IMR-90 (cell line): ENCODE measurements around the gene TRIM71. TPM values are rescaled to one million over a fixed set of nuclear protein-coding genes. Genes with fewer than 3 reads are reported as not detected.

Experiments
- ATAC-seq: fragments of 200-7000 bp; cut with Tn5 transposase; 2 replicates; pipeline ENCODE4 v1.9.1; 2020; ENCODE audit warnings: low read depth, mild to moderate bottlenecking, moderate library complexity
- BruUV-seq: library from RNA; stranded (reverse); fragments of 400-500 nt; replicated peaks from 2 replicates; lab custom pipeline; 2021; lab: Mats Ljungman, UMichigan
- CTCF ChIA-PET: fragments of 300-600 bp; formaldehyde crosslinking; extraction: SDS; loops from one replicate; lab custom pipeline; 2021; ENCODE audit warnings: antibody characterized with exemption; lab: Yijun Ruan, JAX
- POLR2A ChIA-PET: fragments of 300-600 bp; sonication (Branson Sonifier 250); formaldehyde crosslinking; loops from one replicate; lab custom pipeline; 2022; ENCODE audit warnings: antibody characterized with exemption; ENCODE audit not compliant: unreplicated experiment; lab: Charles Lee
- DNase-seq: peaks from one replicate; pipeline ENCODE4 v3.0.0; 2013
- H2AFZ ChIP-seq: replicated peaks from 2 replicates; pipeline ENCODE3; 2013; ENCODE audit warnings: low read length, mild to moderate bottlenecking; ENCODE audit not compliant: poor library complexity
- H2AK5ac ChIP-seq: 2 replicates; pipeline ENCODE4 v1.6.1; 2013; ENCODE audit warnings: low read depth, low read length, inconsistent platforms
- H2AK9ac ChIP-seq: replicated peaks from 2 replicates; pipeline ENCODE3; 2013; ENCODE audit warnings: mild to moderate bottlenecking, low read depth, low read length, moderate library complexity; ENCODE audit not compliant: poor library complexity
- H2BK120ac ChIP-seq: 2 replicates; pipeline ENCODE4 v1.6.1; 2013; ENCODE audit warnings: low read depth, low read length, inconsistent platforms
- H2BK15ac ChIP-seq: 3 replicates; pipeline ENCODE4 v1.6.1; 2013; ENCODE audit warnings: low read depth, low read length, inconsistent platforms
- H2BK20ac ChIP-seq: 2 replicates; pipeline ENCODE4 v1.6.1; 2013; ENCODE audit warnings: low read depth, mild to moderate bottlenecking, inconsistent platforms, low read length, moderate library complexity
- H2BK5ac ChIP-seq: 2 replicates; pipeline ENCODE4 v1.6.1; 2013; ENCODE audit warnings: mild to moderate bottlenecking, low read depth, low read length, inconsistent platforms; ENCODE audit not compliant: poor library complexity, severe bottlenecking
- H3K14ac ChIP-seq: replicated peaks from 2 replicates; pipeline ENCODE4 v1.6.1; 2013; ENCODE audit warnings: low read depth, low read length, inconsistent platforms
- H3K18ac ChIP-seq: 2 replicates; pipeline ENCODE4 v1.6.1; 2013; ENCODE audit warnings: low read depth, low read length, control low read depth
- H3K23ac ChIP-seq: 2 replicates; pipeline ENCODE4 v1.6.1; 2013; ENCODE audit warnings: low read depth, low read length, inconsistent platforms
- H3K27ac ChIP-seq: 2 replicates; pipeline ENCODE4 v1.5.1; 2013; ENCODE audit warnings: mild to moderate bottlenecking, control low read depth, low read length; ENCODE audit not compliant: insufficient read depth
- H3K27me3 ChIP-seq: 2 replicates; pipeline ENCODE4 v1.6.1; 2013; ENCODE audit warnings: low read length; ENCODE audit not compliant: control insufficient read depth, insufficient read depth
- H3K36me3 ChIP-seq: 2 replicates; pipeline ENCODE4 v1.6.1; 2013; ENCODE audit warnings: low read length, mixed read lengths; ENCODE audit not compliant: control insufficient read depth, insufficient read depth
- H3K4ac ChIP-seq: 2 replicates; pipeline ENCODE4 v1.6.1; 2013; ENCODE audit warnings: low read depth, low read length, inconsistent platforms
- H3K4me1 ChIP-seq: 2 replicates; pipeline ENCODE4 v1.6.1; 2013; ENCODE audit warnings: low read length, mixed read lengths; ENCODE audit not compliant: control insufficient read depth, insufficient read depth
- H3K4me2 ChIP-seq: 2 replicates; pipeline ENCODE4 v1.6.1; 2013; ENCODE audit warnings: low read depth, mild to moderate bottlenecking, control low read depth, low read length, moderate library complexity
- H3K4me3 ChIP-seq: 2 replicates; pipeline ENCODE4 v1.5.1; 2013; ENCODE audit warnings: low read depth, mild to moderate bottlenecking, control low read depth, low read length, moderate library complexity; ENCODE audit not compliant: insufficient read depth
- H3K56ac ChIP-seq: 2 replicates; pipeline ENCODE4 v1.6.1; 2013; ENCODE audit warnings: low read length, inconsistent platforms; ENCODE audit not compliant: insufficient read depth; ENCODE audit errors: extremely low read depth
- H3K79me1 ChIP-seq, 2 experiments: 2 replicates each; pipeline ENCODE4 v1.6.1; 2013; ENCODE audit warnings: low read length in 2 of 2, inconsistent platforms in 1 of 2, low read depth in 1 of 2
- H3K9ac ChIP-seq: 2 replicates; pipeline ENCODE4 v1.6.1; 2013; ENCODE audit warnings: low read depth, low read length, control low read depth
- H3K9me1 ChIP-seq: 2 replicates; pipeline ENCODE4 v1.6.1; 2013; ENCODE audit warnings: low read length, inconsistent platforms; ENCODE audit not compliant: insufficient read depth
- H3K9me3 ChIP-seq: 2 replicates; pipeline ENCODE4 v1.6.1; 2013; ENCODE audit warnings: low read length; ENCODE audit not compliant: control insufficient read depth, insufficient read depth
- H4K20me1 ChIP-seq: 2 replicates; pipeline ENCODE4 v1.6.1; 2013; ENCODE audit warnings: low read length, inconsistent platforms; ENCODE audit not compliant: insufficient read depth
- H4K5ac ChIP-seq: 2 replicates; pipeline ENCODE4 v1.6.1; 2013; ENCODE audit warnings: mild to moderate bottlenecking, low read depth, low read length, control low read depth
- H4K8ac ChIP-seq, 2 experiments: 2 replicates each; pipeline ENCODE4 v1.6.1; 2013; ENCODE audit warnings: low read depth in 2 of 2, low read length in 2 of 2, control low read depth in 1 of 2, inconsistent platforms in 1 of 2
- H4K91ac ChIP-seq: 2 replicates; pipeline ENCODE4 v1.6.1; 2013; ENCODE audit warnings: low read depth, low read length, inconsistent platforms; ENCODE audit not compliant: insufficient read depth
- BHLHE40 ChIP-seq: fragments of 150-350 bp; IDR thresholded peaks from 2 replicates; pipeline ENCODE4 v1.6.1; 2016; ENCODE audit warnings: mild to moderate bottlenecking, low read depth, low read length
- WGBS, 2 experiments: methylation state at CpG; one replicate each; pipeline versions ENCODE4 v1.1.5 to v1.1.7; 2013; ENCODE audit warnings: missing lambda C conversion rate in 2 of 2; ENCODE audit not compliant: insufficient read length in 1 of 2; ENCODE audit errors: extremely low coverage in 2 of 2; 5-methylcytosine and 5-hydroxymethylcytosine counted together
- dilution Hi-C: fragments of 300-500 bp; cut with HindIII; formaldehyde crosslinking; loops from one replicate; pipeline ENCODE4 v1.14.3; 2018; ENCODE audit warnings: low sequenced_read_pairs; ENCODE audit not compliant: unreplicated experiment
- in situ Hi-C: fragments of 300-500 bp; cut with MboI; formaldehyde crosslinking; loops from 3 replicates; pipeline ENCODE4 v1.14.3; 2019; ENCODE audit warnings: low sequenced_read_pairs, inconsistent platforms, mixed read lengths
- intact Hi-C: fragments of 100-400 bp; cut with micrococcal nuclease; formaldehyde crosslinking; loops from 2 replicates; pipeline ENCODE4 v1.10.0; 2022
- polyA plus RNA-seq, 3 experiments: library from polyadenylated mRNA; depleted of rRNA; stranded (reverse); fragments of >200 nt; gene quantifications; 2 replicates each; pipeline ENCODE4 v1.2.3, GENCODE V29; 2012; ENCODE audit warnings: low replicate concordance in 1 of 3
- total RNA-seq: library from RNA; depleted of rRNA; stranded (reverse); fragments of >200 nt; gene quantifications from 2 replicates; pipeline ENCODE4 v1.2.3, GENCODE V29; 2012

Gene TRIM71
- total and polyA plus RNA-seq, 2 of the 4 experiments (the other 2 are of a cell fraction): not detected

DNA sequence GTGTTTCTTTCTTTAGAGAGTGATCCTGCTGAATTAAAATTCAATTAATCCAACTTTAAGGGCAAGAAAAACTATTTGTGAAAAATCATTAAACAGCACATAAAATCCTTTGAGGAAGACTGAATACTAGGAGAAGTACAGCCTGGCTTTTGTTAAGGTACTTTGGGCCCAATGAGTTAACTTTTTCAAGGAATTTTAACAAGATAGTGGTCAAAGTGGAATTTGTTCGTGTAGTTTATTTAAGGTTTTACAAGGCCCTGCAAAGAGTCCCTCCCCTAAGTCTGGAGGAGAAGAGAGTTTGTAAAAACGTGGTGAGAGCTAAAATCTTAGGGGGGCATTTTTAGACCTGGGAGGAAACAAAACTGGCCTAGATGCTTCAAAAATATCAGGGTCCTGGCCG is 26.0 kb upstream of the TRIM71 start:
- Histone ChIP-seq H3K9me1 (peaks cover 7% of the 10 kb centered on the region), H4K5ac (no peak overlapping the region), H4K8ac (no peak overlapping the region), H2BK120ac (no peak overlapping the region), H3K56ac (no peak overlapping the region), H3K27me3 (peaks cover 13% of the 10 kb centered on the region), H2AFZ (no peak overlapping the region), H2BK20ac (no peak overlapping the region), H3K9me3 (no peaks in the 10 kb centered on the region), H3K36me3 (no peaks in the 10 kb centered on the region), H2AK5ac (no peak overlapping the region), H3K14ac (no peak overlapping the region), H3K4me2 (no peak overlapping the region), H3K79me1 (no peaks in the 10 kb centered on the region), H4K91ac (no peak overlapping the region), H2AK9ac (no peak overlapping the region), H3K4me3 (no peak overlapping the region), H2BK5ac (no peak overlapping the region), H2BK15ac (no peak overlapping the region), H4K20me1 (no peaks in the 10 kb centered on the region), H3K27ac (no peak overlapping the region), H3K4ac (no peak overlapping the region), H3K23ac (no peak overlapping the region), H3K4me1 (no peaks in the 10 kb centered on the region), H3K9ac (no peak overlapping the region), H3K18ac (no peak overlapping the region)
- no peak for ATAC-seq
- WGBS, 2 experiments: 29% methylated on average over 1 of the region's 3 CpGs; no CpG with 5 or more reads in 1 of the 2 experiments
- ChIA-PET CTCF (interaction anchor here (0.7 to 1.4 kb wide), 2 partner anchors 11 to 82 kb away, joined by 3 to 5 read pairs; no protein-coding TSS in a partner anchor), POLR2A (interaction anchor here (0.7 kb wide), 1 partner anchor 32 kb away, joined by 4 read pairs; no protein-coding TSS in a partner anchor)
- BruUV-seq: no TSS peak
- in situ Hi-C loops (no loop called here), intact Hi-C loops (no loop called here), dilution Hi-C loops (no loop called here)
- TF ChIP-seq BHLHE40: no peak
- DNase-seq: no peak
